Pancreas (tissue), 10 donors: ENCODE measurements around the gene TTI1. TPM values are rescaled to one million over a fixed set of nuclear protein-coding genes. Genes with fewer than 3 reads are reported as not detected.
A peak's percentile ranks its signal among the peaks of the same experiment; 100 is the strongest.

Experiments
- ATAC-seq, 4 donors: fragments of 200-7000 bp; cut with Tn5 transposase; one replicate each; pipeline versions ENCODE4 v1.8.0 to v1.9.1; 2020; ENCODE audit warnings: mild to moderate bottlenecking in 4 of 4, moderate library complexity in 4 of 4
- DNase-seq, 6 donors: peaks; one replicate each; pipeline ENCODE4 v3.0.0-alpha.2; 2020
- FAIRE-seq: peaks from 2 replicates; lab custom pipeline; 2012; peaks lifted over from hg19 to GRCh38; lab: Jason Lieb, UNC
- H3K27ac ChIP-seq, 4 donors: fragments of 200-600 bp; sonication (generic); 1 replicate in 3 of 4; 2 replicates in 1 of 4; pipeline versions ENCODE4 v1.5.0 to v1.8.0; 2020
- H3K27me3 ChIP-seq, 4 donors: fragments of 200-600 bp; one replicate each; pipeline ENCODE4 v1.8.0; 2021
- H3K36me3 ChIP-seq, 3 donors: fragments of 200-600 bp; sonication (generic) in 1 of 3; one replicate each; pipeline versions ENCODE4 v1.5.0 to v1.8.0; 2020 to 2021
- H3K4me1 ChIP-seq, 3 donors: fragments of 200-600 bp; one replicate each; pipeline ENCODE4 v1.8.0; 2021
- H3K4me3 ChIP-seq, 4 donors: fragments of 200-600 bp; sonication (generic) in 2 of 4; one replicate each; pipeline versions ENCODE4 v1.5.0 to v1.8.0; 2020 to 2021
- H3K9me3 ChIP-seq, 4 donors: fragments of 200-600 bp; one replicate each; pipeline ENCODE4 v1.8.0; 2021
- CTCF ChIP-seq, 4 donors: fragments of 200-600 bp; sonication (generic) in 3 of 4; IDR thresholded peaks; one replicate each; pipeline versions ENCODE4 v1.5.0 to v1.8.0; 2021; ENCODE audit warnings: antibody characterized with exemption in 4 of 4
- WGBS, 2 donors: extraction: QIAGEN DNeasy Blood & Tissue Kit; methylation state at CpG; one replicate each; pipeline ENCODE4 v1.1.7; 2013; 5-methylcytosine and 5-hydroxymethylcytosine counted together
- intact Hi-C, 3 donors: fragments of 100-400 bp; cut with DNase I; formaldehyde crosslinking; loops; one replicate each; pipeline versions ENCODE4 v1.11.1 to v1.14.2; 2022
- polyA plus RNA-seq, 2 donors: library from polyadenylated mRNA; stranded (reverse); fragments of 200-250 nt; gene quantifications; one replicate each; pipeline ENCODE4 v1.2.3, GENCODE V29; 2013
- total RNA-seq, 6 donors: library from RNA; stranded (reverse); fragmentation: NEBNext Ultra II Directional in 4 of 6; extraction: Animal tissue kit (Norgen Biotek cat#: 25700) in 4 of 6; gene quantifications; one replicate each; pipeline versions ENCODE4 v1.2.1 to v1.2.4, GENCODE V29; 2021 to 2023
- donor health status: healthy with polysubstance abuse.
- donor health status: DM: no; HTN: no; CAD: no; lungs with moderate emphysema.
- donor health status: DM: no; HTN: no; CAD: no.
- donor health status: control.
- donor health status: control.
- donor health status: Bipolar disorder and iron deficiency.
- donor health status: DM: yes; HTN: yes; CAD: no.
- donor health status: DM: no; HTN: no; CAD: no.
- donor health status: DM: no; HTN: no; CAD: no.
- donor health status: DM: yes; HTN: yes; CAD: no.

TTI1 gene
- total and polyA plus RNA-seq, 8 donors = 10.1 to 18.0 (median 11.2) TPM

DNA sequence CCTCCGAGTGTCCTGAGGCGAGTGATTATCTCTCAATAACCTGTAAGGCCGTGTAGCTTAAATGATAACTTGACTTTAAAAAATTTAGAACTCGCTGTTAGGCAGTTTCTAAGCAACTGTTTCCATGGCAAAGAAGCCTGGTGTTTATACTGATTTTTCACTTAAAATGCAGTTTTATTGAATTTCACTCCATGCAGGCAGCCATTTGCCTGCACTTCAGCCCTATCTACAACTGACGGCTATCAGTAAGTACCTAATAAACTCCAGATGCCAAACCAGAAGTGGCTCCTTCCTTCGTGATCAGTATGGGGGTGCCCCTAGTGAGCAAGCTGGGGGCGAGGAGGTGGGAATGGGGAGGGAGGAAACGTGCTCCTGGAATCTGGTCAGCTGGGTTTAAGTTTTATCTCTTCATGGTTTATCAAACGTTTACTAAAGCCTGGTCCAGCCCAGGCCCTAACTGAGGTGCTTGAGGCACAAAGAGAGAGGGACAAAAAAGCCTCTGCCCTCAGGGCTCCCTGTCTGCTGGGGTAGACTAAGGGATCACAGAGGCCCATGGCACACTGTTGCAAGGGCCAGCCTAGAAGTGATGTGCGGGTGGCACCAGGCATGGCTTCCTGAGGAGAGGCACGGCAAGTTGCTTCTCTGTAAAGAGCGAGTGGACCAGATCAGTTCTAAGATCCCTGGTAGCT is 45.5 kb downstream of the TTI1 start:
- 68 to 77% methylated on average over 11 to 12 of the region's 12 CpGs for WGBS, 2 donors
- no peak for ATAC-seq
- peaks cover 0 to 24% (median 16%) of the 10 kb centered on the region in 3 donors for H3K4me1 ChIP-seq
- H3K27me3 ChIP-seq = no peaks in the 10 kb centered on the region
- peaks cover 0 to 6% (median 0%) of the 10 kb centered on the region in 3 donors for H3K36me3 ChIP-seq
- DNase-seq = no peak
- peak overlapping the region; percentile 33 to 63 (median 48) for H3K27ac ChIP-seq
- no peak for TF ChIP-seq CTCF (IDR thresholded peaks at IDR 0.05)
- FAIRE-seq = no peak
- no peaks in the 10 kb centered on the region for H3K9me3 ChIP-seq
- intact Hi-C loops = no loop called here
- no peak overlapping the region for H3K4me3 ChIP-seq

- DNase-seq (peak in 5 of 6 donors; percentile 25 to 75 (median 74)), FAIRE-seq (no peak), ATAC-seq (peak; percentile 54 to 82 (median 77))
- peaks cover 0 to 24% (median 16%) of the 10 kb centered on the region in 3 donors for H3K4me1 ChIP-seq
- WGBS, 2 donors = 67 to 68% methylated on average over 9 of the region's 9 CpGs
- peak overlapping the region; percentile 33 to 63 (median 48) for H3K27ac ChIP-seq
- intact Hi-C loops = no loop called here
- H3K4me3 ChIP-seq = no peak overlapping the region
- no peak for TF ChIP-seq CTCF (IDR thresholded peaks at IDR 0.05)
- no peaks in the 10 kb centered on the region for H3K9me3 ChIP-seq
- no peaks in the 10 kb centered on the region for H3K27me3 ChIP-seq
- peaks cover 0 to 10% (median 0%) of the 10 kb centered on the region in 3 donors for H3K36me3 ChIP-seq
These were observed 46.2 kb downstream of the TTI1 start for GRCh38 chr20:37986873-37987601.

GRCh38 chr20:37986044-37986858 is 47.0 kb downstream of the TTI1 start:
- peaks cover 0 to 24% (median 16%) of the 10 kb centered on the region in 3 donors for H3K4me1 ChIP-seq

More at GRCh38 chr20:37986044-37986858, 47.0 kb downstream of the TTI1 start:
- 63 to 65% methylated on average over 9 of the region's 9 CpGs for WGBS, 2 donors
- DNase-seq = no peak
- Histone ChIP-seq H3K9me3 (no peaks in the 10 kb centered on the region), H3K27ac (peak overlapping the region in 3 of 4 donors; percentile 39 to 63 (median 58)), H3K4me3 (no peak overlapping the region), H3K36me3 (peaks cover 0 to 10% (median 0%) of the 10 kb centered on the region in 3 donors), H3K27me3 (no peaks in the 10 kb centered on the region)
- no peak for FAIRE-seq
- intact Hi-C loops = no loop called here
- TF ChIP-seq CTCF (IDR thresholded peaks at IDR 0.05) = no peak
- peak in 1 of 4 donors; percentile 13 for ATAC-seq
